ENCODE results near the gene STK11IP. TPM values are rescaled to one million over a fixed set of nuclear protein-coding genes. Genes with fewer than 3 reads are reported as not detected.

Gene STK11IP
- total and polyA plus RNA-seq, 2 donors (not counting 1 experiment from before 2014, with no cell fraction given), result 46.8 to 55.6 TPM

DNA sequence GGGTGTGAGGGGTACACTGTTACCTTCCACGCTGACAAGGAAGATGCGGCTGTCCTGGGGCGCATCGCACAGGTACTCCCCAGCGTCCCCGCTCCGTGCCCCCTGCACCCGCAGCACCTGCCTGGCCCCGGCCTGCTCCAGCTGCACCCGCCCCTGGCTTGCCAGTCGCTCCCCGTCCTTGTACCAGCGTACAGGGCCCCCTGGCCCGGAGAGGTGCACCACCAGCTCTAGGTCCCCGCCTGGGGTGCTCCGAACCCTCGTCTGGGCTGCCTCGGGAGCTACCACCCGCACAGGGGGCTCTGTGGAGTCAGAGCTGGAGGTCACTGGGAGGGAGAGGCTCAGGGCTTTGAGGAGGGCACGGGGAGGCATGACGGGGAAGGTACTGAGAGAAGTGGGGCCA is 40.3 kb upstream of the STK11IP start:
- Mint-ChIP-seq H3K4me1 (peaks cover 6% of the 10 kb centered on the region), H3K27me3 (peaks cover 37% of the 10 kb centered on the region), H3K9me3 (ENCODE audit: insufficient read depth) (no peaks in the 10 kb centered on the region), H3K27ac (no peak overlapping the region), H3K4me3 (no peak overlapping the region)
- H3K9me3 ChIP-seq (ENCODE audit: control extremely low read depth in 1 of 3, control insufficient read depth in 2 of 3, insufficient read depth in 1 of 3, low read length in 2 of 3), result peaks cover 0 to 18% (median 0%) of the 10 kb centered on the region in 3 donors
- WGBS (ENCODE audit: insufficient coverage), result 95% methylated on average over 21 of the region's 21 CpGs
- H3K9ac ChIP-seq (ENCODE audit: low read length), result no peak overlapping the region
- H3K79me2 ChIP-seq (ENCODE audit: control insufficient read depth, insufficient read depth, low read length), result no peaks in the 10 kb centered on the region
- DNase-seq (no peak), ATAC-seq (ENCODE audit: low read depth) (no peak)
- H3K4me2 ChIP-seq (replicated peaks; ENCODE audit: low read depth, low read length, poor library complexity, severe bottlenecking), result no peak overlapping the region
- H3K4me1 ChIP-seq (ENCODE audit: control insufficient read depth in 2 of 2, insufficient read depth in 2 of 2, low read length in 2 of 2), result peaks cover 10 to 14% of the 10 kb centered on the region in 2 donors
- ChIA-PET CTCF (interaction anchor here (0.8 to 1.3 kb wide), 2 partner anchors 8 to 16 kb away, joined by 3 to 4 read pairs; no protein-coding TSS in a partner anchor), POLR2A (no interaction called here)
- no peaks in the 10 kb centered on the region for H3K36me3 ChIP-seq (replicated peaks in 1 of 2; ENCODE audit: control extremely low read depth in 1 of 2, control insufficient read depth in 1 of 2, extremely low read depth in 1 of 2, insufficient read depth in 2 of 2, low read length in 1 of 2)
- peaks cover 0 to 42% (median 13%) of the 10 kb centered on the region in 4 experiments for H3K27me3 ChIP-seq (replicated peaks in 1 of 4; ENCODE audit: control extremely low read depth in 1 of 4, control insufficient read depth in 3 of 4, insufficient read depth in 4 of 4, low read length in 3 of 4)
- no peak overlapping the region for H2AFZ ChIP-seq (ENCODE audit: insufficient read depth, low read depth, low read length, poor library complexity, severe bottlenecking)
- H3K4me3 ChIP-seq (ENCODE audit: control extremely low read depth in 1 of 5, extremely low read depth in 1 of 5, insufficient read depth in 1 of 5, low read depth in 2 of 5, low read length in 4 of 5), result no peak overlapping the region
- H3K27ac ChIP-seq (ENCODE audit: low read length in 2 of 2), result no peak overlapping the region
- TF ChIP-seq, protein P1, sequence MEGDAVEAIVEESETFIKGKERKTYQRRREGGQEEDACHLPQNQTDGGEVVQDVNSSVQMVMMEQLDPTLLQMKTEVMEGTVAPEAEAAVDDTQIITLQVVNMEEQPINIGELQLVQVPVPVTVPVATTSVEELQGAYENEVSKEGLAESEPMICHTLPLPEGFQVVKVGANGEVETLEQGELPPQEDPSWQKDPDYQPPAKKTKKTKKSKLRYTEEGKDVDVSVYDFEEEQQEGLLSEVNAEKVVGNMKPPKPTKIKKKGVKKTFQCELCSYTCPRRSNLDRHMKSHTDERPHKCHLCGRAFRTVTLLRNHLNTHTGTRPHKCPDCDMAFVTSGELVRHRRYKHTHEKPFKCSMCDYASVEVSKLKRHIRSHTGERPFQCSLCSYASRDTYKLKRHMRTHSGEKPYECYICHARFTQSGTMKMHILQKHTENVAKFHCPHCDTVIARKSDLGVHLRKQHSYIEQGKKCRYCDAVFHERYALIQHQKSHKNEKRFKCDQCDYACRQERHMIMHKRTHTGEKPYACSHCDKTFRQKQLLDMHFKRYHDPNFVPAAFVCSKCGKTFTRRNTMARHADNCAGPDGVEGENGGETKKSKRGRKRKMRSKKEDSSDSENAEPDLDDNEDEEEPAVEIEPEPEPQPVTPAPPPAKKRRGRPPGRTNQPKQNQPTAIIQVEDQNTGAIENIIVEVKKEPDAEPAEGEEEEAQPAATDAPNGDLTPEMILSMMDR (IDR thresholded peaks at IDR 0.05), result no peak
- TF ChIP-seq EZH2 (IDR thresholded peaks at IDR 0.05; ENCODE audit: borderline replicate concordance, insufficient read depth, low read depth, low read length, poor library complexity, severe bottlenecking), result no peak
- no peaks in the 10 kb centered on the region for H4K20me1 ChIP-seq (ENCODE audit: control insufficient read depth, insufficient read depth, low read length, poor library complexity, severe bottlenecking)
- intact Hi-C loops (cut with micrococcal nuclease), result no loop called here

GRCh38 chr2:219557791-219558785 is 39.6 kb upstream of the STK11IP start:
- peaks cover 0 to 34% (median 11%) of the 10 kb centered on the region in 4 experiments for H3K27me3 ChIP-seq (replicated peaks in 1 of 4; ENCODE audit: control extremely low read depth in 1 of 4, control insufficient read depth in 3 of 4, insufficient read depth in 4 of 4, low read length in 3 of 4)
- ChIA-PET POLR2A (no interaction called here), CTCF (interaction anchor here (1.3 to 1.5 kb wide), 2 partner anchors 16 to 68 kb away, joined by 3 to 4 read pairs; no protein-coding TSS in a partner anchor)
- peaks cover 3 to 8% of the 10 kb centered on the region in 2 donors for H3K4me1 ChIP-seq (ENCODE audit: control insufficient read depth in 2 of 2, insufficient read depth in 2 of 2, low read length in 2 of 2)
- H3K4me3 ChIP-seq (ENCODE audit: control extremely low read depth in 1 of 5, extremely low read depth in 1 of 5, insufficient read depth in 1 of 5, low read depth in 2 of 5, low read length in 4 of 5), result no peak overlapping the region
- intact Hi-C loops (cut with micrococcal nuclease), result no loop called here
- H4K20me1 ChIP-seq (ENCODE audit: control insufficient read depth, insufficient read depth, low read length, poor library complexity, severe bottlenecking), result no peaks in the 10 kb centered on the region
- peaks cover 5% of the 10 kb centered on the region for H3K4me1 Mint-ChIP-seq
- H2AFZ ChIP-seq (ENCODE audit: insufficient read depth, low read depth, low read length, poor library complexity, severe bottlenecking), result no peak overlapping the region
- ATAC-seq (ENCODE audit: low read depth) (no peak), DNase-seq (no peak)
- no peak overlapping the region for H3K27ac ChIP-seq (ENCODE audit: low read length in 2 of 2)
- H3K27ac Mint-ChIP-seq, result no peak overlapping the region
- H3K9ac ChIP-seq (ENCODE audit: low read length), result no peak overlapping the region
- no peaks in the 10 kb centered on the region for H3K79me2 ChIP-seq (ENCODE audit: control insufficient read depth, insufficient read depth, low read length)
- H3K9me3 Mint-ChIP-seq (ENCODE audit: insufficient read depth), result no peaks in the 10 kb centered on the region
- H3K4me3 Mint-ChIP-seq, result no peak overlapping the region
- H3K4me2 ChIP-seq (replicated peaks; ENCODE audit: low read depth, low read length, poor library complexity, severe bottlenecking), result no peak overlapping the region
- peaks cover 40% of the 10 kb centered on the region for H3K27me3 Mint-ChIP-seq
- H3K9me3 ChIP-seq (ENCODE audit: control extremely low read depth in 1 of 3, control insufficient read depth in 2 of 3, insufficient read depth in 1 of 3, low read length in 2 of 3), result peaks cover 0 to 15% (median 0%) of the 10 kb centered on the region in 3 donors
- 92% methylated on average over 25 of the region's 25 CpGs for WGBS (ENCODE audit: insufficient coverage)
- TF ChIP-seq EZH2 (IDR thresholded peaks at IDR 0.05; ENCODE audit: borderline replicate concordance, insufficient read depth, low read depth, low read length, poor library complexity, severe bottlenecking), result no peak
- TF ChIP-seq, protein P1 (IDR thresholded peaks at IDR 0.05), result no peak
- H3K36me3 ChIP-seq (replicated peaks in 1 of 2; ENCODE audit: control extremely low read depth in 1 of 2, control insufficient read depth in 1 of 2, extremely low read depth in 1 of 2, insufficient read depth in 2 of 2, low read length in 1 of 2), result no peaks in the 10 kb centered on the region
